ENCODE measurements around the gene MKRN2OS.

The MKRN2OS gene

GRCh38 chr3:12509466-12509865 lies 35.8 kb downstream of the MKRN2OS start:
- no peak for TF ChIP-seq CTCF (IDR thresholded peaks at IDR 0.05)
- Mint-ChIP-seq H3K9me3 (no peaks in the 10 kb centered on the region), H3K4me3 (no peak overlapping the region), H3K27ac (no peak overlapping the region), H3K27me3 (ENCODE audit: low read depth, poor library complexity) (peaks cover 2% of the 10 kb centered on the region), H3K36me3 (ENCODE audit: low read depth) (peaks cover 47% of the 10 kb centered on the region), H3K4me1 (peaks cover 36% of the 10 kb centered on the region)
- DNase-seq = no peak

GRCh38 chr3:12508291-12508700 lies 37.0 kb downstream of the MKRN2OS start:
- H3K9me3 Mint-ChIP-seq = no peaks in the 10 kb centered on the region
- H3K4me1 Mint-ChIP-seq = peaks cover 31% of the 10 kb centered on the region
- peak overlapping the region; percentile 74 for H3K27ac Mint-ChIP-seq
- no peak overlapping the region for H3K4me3 Mint-ChIP-seq
- TF ChIP-seq CTCF (IDR thresholded peaks at IDR 0.05) = no peak
- DNase-seq = no peak
- H3K36me3 Mint-ChIP-seq (ENCODE audit: low read depth) = peaks cover 49% of the 10 kb centered on the region
- peaks cover 2% of the 10 kb centered on the region for H3K27me3 Mint-ChIP-seq (ENCODE audit: low read depth, poor library complexity)

DNA sequence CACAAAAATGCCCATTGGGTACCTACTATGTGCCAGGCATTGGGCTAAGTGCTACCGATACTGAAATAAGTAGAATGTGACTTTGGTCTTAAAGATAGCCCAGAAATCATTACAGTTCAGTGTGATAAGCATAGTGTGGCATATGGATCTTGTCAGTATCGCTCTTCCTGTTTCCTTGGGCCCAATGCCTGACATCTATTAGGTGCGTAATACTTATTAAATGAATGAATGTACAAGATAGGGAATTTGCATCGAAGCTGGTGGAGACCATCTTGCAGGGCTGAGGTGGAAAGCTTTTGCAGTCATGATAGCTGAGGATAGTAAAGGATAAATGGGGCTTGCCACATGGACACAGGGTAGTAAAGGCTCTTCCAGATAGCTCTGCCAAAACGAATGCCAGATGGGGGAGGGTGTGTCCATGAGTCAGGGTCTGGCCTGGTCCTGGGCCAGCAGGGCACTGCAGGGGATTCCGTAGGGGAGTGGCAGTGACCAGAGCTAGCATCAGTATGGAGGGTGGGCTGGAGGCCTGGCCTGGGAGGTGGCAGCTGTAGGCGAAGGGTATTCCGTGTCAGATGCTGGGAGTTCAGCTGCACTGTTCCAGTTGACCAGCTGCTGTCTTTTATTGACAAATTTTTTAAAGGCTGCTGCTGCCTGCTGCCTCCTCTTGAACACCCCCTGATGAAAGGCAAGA lies 37.6 kb downstream of the MKRN2OS start:
- Mint-ChIP-seq H3K4me3 (no peak overlapping the region), H3K36me3 (ENCODE audit: low read depth) (peaks cover 51% of the 10 kb centered on the region), H3K9me3 (no peaks in the 10 kb centered on the region), H3K4me1 (peaks cover 31% of the 10 kb centered on the region), H3K27me3 (ENCODE audit: low read depth, poor library complexity) (peaks cover 2% of the 10 kb centered on the region), H3K27ac (peak overlapping the region; percentile 74)
- no peak for TF ChIP-seq CTCF (IDR thresholded peaks at IDR 0.05)
- peak; percentile 15 for DNase-seq

DNA sequence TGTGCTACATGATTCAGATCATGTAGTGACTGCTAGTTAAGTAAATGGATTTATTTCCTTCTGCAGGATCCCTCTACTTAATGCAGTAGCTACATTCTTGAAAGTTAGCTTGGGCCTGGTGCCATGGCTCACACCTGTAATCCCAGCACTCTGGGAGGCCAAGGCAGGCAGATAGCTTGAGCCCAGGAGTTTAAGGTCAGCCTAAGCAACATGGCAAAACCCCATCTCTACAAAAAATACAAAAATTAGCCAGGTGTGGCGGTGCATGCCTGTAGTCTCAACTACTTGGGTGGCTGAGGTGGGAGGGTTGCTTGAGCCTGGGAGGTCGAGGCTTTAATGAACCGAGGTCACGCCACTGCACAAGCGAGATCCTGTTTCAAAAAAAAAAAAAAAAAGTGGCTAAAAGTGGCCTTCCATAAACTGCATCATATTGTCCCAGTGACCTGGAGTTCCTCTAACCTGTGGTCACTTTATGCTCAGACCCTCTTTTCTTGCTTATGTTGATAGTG lies 39.0 kb downstream of the MKRN2OS start:
- Mint-ChIP-seq H3K36me3 (ENCODE audit: low read depth) (peaks cover 66% of the 10 kb centered on the region), H3K4me1 (peaks cover 31% of the 10 kb centered on the region), H3K27me3 (ENCODE audit: low read depth, poor library complexity) (peaks cover 2% of the 10 kb centered on the region), H3K4me3 (no peak overlapping the region), H3K27ac (no peak overlapping the region), H3K9me3 (no peaks in the 10 kb centered on the region)
- DNase-seq = peak; percentile 20
- TF ChIP-seq CTCF (IDR thresholded peaks at IDR 0.05) = no peak

DNA sequence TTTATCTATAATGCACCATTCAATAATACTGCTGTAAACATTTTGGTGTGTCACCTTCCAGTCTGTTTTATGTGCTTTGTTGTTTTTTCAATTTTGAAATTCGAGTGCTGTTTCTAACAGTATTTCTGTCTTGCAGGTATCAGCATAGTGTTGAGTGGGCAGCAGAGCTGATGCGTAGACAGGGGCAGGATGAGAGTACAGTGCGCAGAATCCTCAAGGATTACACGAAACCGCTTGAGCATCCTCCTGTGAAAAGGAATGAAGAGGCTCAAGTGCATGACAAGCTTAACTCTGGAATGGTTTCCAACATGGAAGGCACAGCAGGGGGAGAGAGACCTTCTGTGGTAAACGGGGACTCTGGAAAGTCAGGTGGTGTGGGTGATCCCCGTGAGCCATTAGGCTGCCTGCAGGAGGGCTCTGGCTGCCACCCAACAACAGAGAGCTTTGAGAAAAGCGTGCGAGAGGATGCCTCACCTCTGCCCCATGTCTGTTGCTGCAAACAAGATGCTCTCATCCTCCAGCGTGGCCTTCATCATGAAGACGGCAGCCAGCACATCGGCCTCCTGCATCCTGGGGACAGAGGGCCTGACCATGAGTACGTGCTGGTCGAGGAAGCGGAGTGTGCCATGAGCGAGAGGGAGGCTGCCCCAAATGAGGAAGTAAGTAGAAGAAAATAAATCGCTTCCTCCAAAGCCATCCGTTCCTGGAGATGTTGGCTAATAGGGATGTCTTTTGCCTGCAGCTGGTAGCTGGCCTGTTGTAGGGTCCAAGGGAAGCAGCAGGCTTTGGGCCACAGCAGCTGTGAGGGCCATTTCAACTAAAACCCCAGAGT lies 42.0 kb downstream of the MKRN2OS start:
- Mint-ChIP-seq H3K4me1 (peaks cover 22% of the 10 kb centered on the region), H3K4me3 (no peak overlapping the region), H3K27me3 (ENCODE audit: low read depth, poor library complexity) (no peaks in the 10 kb centered on the region), H3K27ac (peak overlapping the region; percentile 50), H3K9me3 (no peaks in the 10 kb centered on the region), H3K36me3 (ENCODE audit: low read depth) (peaks cover 75% of the 10 kb centered on the region)
- TF ChIP-seq CTCF (IDR thresholded peaks at IDR 0.05) = no peak
- no peak for DNase-seq

All from nephron progenitor cell (in vitro differentiated cells).